ENCODE data around the gene MORN1. TPM values are rescaled to one million over a fixed set of nuclear protein-coding genes. Genes with fewer than 3 reads are reported as not detected.

Gene MORN1
- total and polyA plus RNA-seq, 2 experiments from 2014 or later = 10.8 to 24.4 TPM

- no peak for TF ChIP-seq CTCF (IDR thresholded peaks at IDR 0.05; ENCODE audit: low read depth, low read length)
- Histone ChIP-seq H3K27me3 (no peaks in the 10 kb centered on the region), H3K27ac (no peak overlapping the region), H3K36me3 (peaks cover 50% of the 10 kb centered on the region), H3K4me1 (ENCODE audit: low read depth) (no peaks in the 10 kb centered on the region), H3K4me3 (no peak overlapping the region), H3K9me3 (ENCODE audit: low read depth) (no peaks in the 10 kb centered on the region)
- no peak for DNase-seq (ENCODE audit: low read depth in 1 of 2, low spot score in 1 of 2)
Observed at GRCh38 chr1:2399890-2400575, 8.7 kb upstream of the MORN1 start.

- TF ChIP-seq CTCF (IDR thresholded peaks at IDR 0.05; ENCODE audit: low read depth, low read length) = no peak
- Histone ChIP-seq H3K27ac (no peak overlapping the region), H3K36me3 (peaks cover 41% of the 10 kb centered on the region), H3K4me3 (no peak overlapping the region), H3K27me3 (no peaks in the 10 kb centered on the region), H3K9me3 (ENCODE audit: low read depth) (no peaks in the 10 kb centered on the region), H3K4me1 (ENCODE audit: low read depth) (no peaks in the 10 kb centered on the region)
- DNase-seq (ENCODE audit: low read depth in 1 of 2, low spot score in 1 of 2) = no peak
Observed at GRCh38 chr1:2398871-2399270, 7.5 kb upstream of the MORN1 start.

- no peaks in the 10 kb centered on the region for H3K9me3 ChIP-seq (ENCODE audit: low read depth)
- no peak for TF ChIP-seq CTCF (IDR thresholded peaks at IDR 0.05; ENCODE audit: low read depth, low read length)
- H3K4me1 ChIP-seq (ENCODE audit: low read depth) = peaks cover 5% of the 10 kb centered on the region
- DNase-seq (ENCODE audit: low read depth in 1 of 2, low spot score in 1 of 2) = no peak
- H3K36me3 ChIP-seq = peaks cover 37% of the 10 kb centered on the region
- no peak overlapping the region for H3K27ac ChIP-seq
- no peak overlapping the region for H3K4me3 ChIP-seq
- H3K27me3 ChIP-seq = no peaks in the 10 kb centered on the region
Observed at GRCh38 chr1:2397007-2397679, 5.8 kb upstream of the MORN1 start.

GRCh38 chr1:2396476-2396875, 5.1 kb upstream of the MORN1 start:
- TF ChIP-seq CTCF (IDR thresholded peaks at IDR 0.05; ENCODE audit: low read depth, low read length) = no peak
- Histone ChIP-seq H3K27ac (no peak overlapping the region), H3K4me3 (no peak overlapping the region), H3K4me1 (ENCODE audit: low read depth) (peaks cover 5% of the 10 kb centered on the region), H3K36me3 (peaks cover 37% of the 10 kb centered on the region), H3K9me3 (ENCODE audit: low read depth) (no peaks in the 10 kb centered on the region), H3K27me3 (no peaks in the 10 kb centered on the region)
- no peak for DNase-seq (ENCODE audit: low read depth in 1 of 2, low spot score in 1 of 2)

GRCh38 chr1:2396059-2396458, 4.7 kb upstream of the MORN1 start:
- no peak for TF ChIP-seq CTCF (IDR thresholded peaks at IDR 0.05; ENCODE audit: low read depth, low read length)
- no peak overlapping the region for H3K27ac ChIP-seq
- no peaks in the 10 kb centered on the region for H3K27me3 ChIP-seq
- no peak for DNase-seq (ENCODE audit: low read depth in 1 of 2, low spot score in 1 of 2)
- H3K36me3 ChIP-seq = peaks cover 37% of the 10 kb centered on the region
- no peaks in the 10 kb centered on the region for H3K9me3 ChIP-seq (ENCODE audit: low read depth)
- H3K4me1 ChIP-seq (ENCODE audit: low read depth) = peaks cover 5% of the 10 kb centered on the region
- H3K4me3 ChIP-seq = no peak overlapping the region

Data from cardiac muscle cell (in vitro differentiated cells and primary cell).